HCT116 (cell line): Measurements from ENCODE around the gene GPX4.

Experiments
- EZH2 ChIP-seq: fragments of 200-600 bp; sonication (generic); IDR thresholded peaks from 2 replicates; pipeline ENCODE4 v1.6.1; 2017; ENCODE audit warnings: antibody characterized with exemption, mixed run types
- SIN3A ChIP-seq: IDR thresholded peaks from 2 replicates; pipeline ENCODE4 v1.6.1; 2012; ENCODE audit warnings: low read depth
- TF ChIP-seq, protein P1 (sequence below): IDR thresholded peaks from 2 replicates; pipeline ENCODE4 v1.6.1; 2012

DNA sequence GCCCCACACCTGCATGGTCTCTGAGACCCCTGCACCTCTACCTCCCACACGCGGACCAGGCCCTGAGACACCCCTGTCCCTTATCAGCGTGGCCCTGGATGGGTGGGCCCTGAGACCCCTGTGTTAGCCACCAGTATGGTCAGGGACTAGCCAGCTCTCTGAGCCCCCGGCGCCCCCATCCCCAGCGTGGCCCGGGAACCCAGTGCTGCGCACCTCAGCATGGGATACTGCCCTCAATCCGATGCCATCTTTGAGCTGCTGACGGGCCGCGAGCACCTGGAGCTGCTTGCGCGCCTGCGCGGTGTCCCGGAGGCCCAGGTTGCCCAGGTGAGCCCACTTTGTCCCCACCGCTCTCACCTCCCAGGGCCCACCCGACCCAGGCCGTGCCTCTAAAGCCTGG lies 41.8 kb upstream of the GPX4 start:
- TF ChIP-seq, protein P1, sequence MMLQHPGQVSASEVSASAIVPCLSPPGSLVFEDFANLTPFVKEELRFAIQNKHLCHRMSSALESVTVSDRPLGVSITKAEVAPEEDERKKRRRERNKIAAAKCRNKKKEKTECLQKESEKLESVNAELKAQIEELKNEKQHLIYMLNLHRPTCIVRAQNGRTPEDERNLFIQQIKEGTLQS: no peak
- TF ChIP-seq SIN3A (no peak), EZH2 (no peak)
